H1 (cell line): Measurements from ENCODE around the gene CCDC93. TPM values are rescaled to one million over a fixed set of nuclear protein-coding genes. Genes with fewer than 3 reads are reported as not detected.

Source experiments
- SRF ChIP-seq: IDR thresholded peaks from 2 replicates; pipeline ENCODE4 v1.6.1; 2011; ENCODE audit warnings: mild to moderate bottlenecking, low read depth, low read length, moderate library complexity
- polyA plus RNA-seq, 7 experiments: library from polyadenylated mRNA; depleted of rRNA in 3 of 7; stranded (reverse) in 5 of 7; unstranded in 2 of 7; fragments of >200 nt in 5 of 7; fragments of 200-250 nt in 2 of 7; gene quantifications; 1 replicate in 5 of 7; 2 replicates in 1 of 7; 4 replicates in 1 of 7; pipeline versions ENCODE4 v1.2.1 to v1.2.3, GENCODE V29; 2011 to 2013; ENCODE audit warnings: missing spikeins in 2 of 7, mixed read lengths in 2 of 7
- total RNA-seq: library from RNA; stranded (reverse); fragmentation: NEBNext Ultra II Directional; extraction: Animal tissue kit (Norgen Biotek cat#: 25700); gene quantifications from 2 replicates; pipeline ENCODE4 v1.2.1, GENCODE V29; 2021

CCDC93 gene
- total and polyA plus RNA-seq, 2 of the 8 experiments (the other 6 are each of a cell fraction or from before 2014, with no cell fraction given), result 5.5 to 18.0 TPM

DNA sequence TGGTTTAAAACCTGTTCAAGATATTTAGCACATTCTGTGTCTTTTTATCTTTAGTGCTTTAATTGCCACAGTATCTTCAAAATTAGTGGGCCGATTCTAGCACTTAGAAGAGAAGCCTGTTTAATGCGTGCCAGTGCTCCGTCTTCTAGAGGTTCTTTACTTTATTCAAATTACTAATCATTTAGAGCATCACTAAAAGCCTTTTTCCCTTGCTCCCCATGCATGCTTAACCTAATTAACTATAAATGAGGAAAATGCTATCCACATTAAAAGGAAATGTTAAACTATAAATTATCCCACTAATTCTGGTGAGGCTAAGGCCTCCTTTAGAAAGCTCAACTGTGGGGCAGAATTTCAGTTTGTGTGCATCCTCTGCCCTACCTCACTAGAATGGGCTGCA, 42.9 kb upstream of the CCDC93 start (continued):
- no peak for TF ChIP-seq SRF
- TF ChIP-seq, all 59 proteins: peak for 0
